Astrocyte of the spinal cord (primary cell): ENCODE data around the gene UBE2QL1.

Experiments used
- DNase-seq: peaks from one replicate; pipeline ENCODE4 v3.0.0; 2011; ENCODE audit warnings: low read depth, low spot score
- H3K4me3 ChIP-seq: 2 replicates; pipeline ENCODE4 v1.5.1; 2011; ENCODE audit warnings: low read depth, mild to moderate bottlenecking, low read length, moderate library complexity
- CTCF ChIP-seq: IDR thresholded peaks from 2 replicates; pipeline ENCODE4 v1.5.1; 2012; ENCODE audit warnings: low read depth, mild to moderate bottlenecking, low read length, inconsistent platforms
- in situ Hi-C: cut with HindIII; loops from 2 replicates; pipeline ENCODE4 v1.10.0; 2017; ENCODE audit warnings: low sequenced_read_pairs

UBE2QL1 gene

GRCh38 chr5:6424700-6425099, 24.0 kb upstream of the UBE2QL1 start:
- DNase-seq, result no peak
- no peak overlapping the region for H3K4me3 ChIP-seq
- no peak for TF ChIP-seq CTCF
- in situ Hi-C loops, result no loop called here

DNA sequence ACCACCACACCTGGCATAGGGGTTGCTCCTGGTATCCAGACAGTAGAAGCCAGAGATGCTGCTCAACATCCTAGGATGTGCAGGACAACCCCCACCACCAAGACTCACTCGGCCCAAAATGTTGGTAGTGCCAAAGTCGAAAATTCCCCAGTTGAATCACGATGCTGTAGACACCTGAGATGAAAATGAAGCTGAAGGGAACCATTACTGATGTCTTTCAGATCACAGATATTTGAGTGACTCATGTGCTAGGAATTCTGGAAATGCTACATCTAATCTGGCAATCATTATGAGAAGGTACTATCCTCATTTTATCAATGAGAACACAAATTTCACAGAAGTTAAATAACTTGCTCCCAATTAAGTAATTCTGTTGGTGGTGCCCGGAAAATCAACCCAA, 21.0 kb upstream of the UBE2QL1 start:
- no peak for DNase-seq
- TF ChIP-seq CTCF, result no peak
- no peak overlapping the region for H3K4me3 ChIP-seq
- in situ Hi-C loops, result no loop called here

DNA sequence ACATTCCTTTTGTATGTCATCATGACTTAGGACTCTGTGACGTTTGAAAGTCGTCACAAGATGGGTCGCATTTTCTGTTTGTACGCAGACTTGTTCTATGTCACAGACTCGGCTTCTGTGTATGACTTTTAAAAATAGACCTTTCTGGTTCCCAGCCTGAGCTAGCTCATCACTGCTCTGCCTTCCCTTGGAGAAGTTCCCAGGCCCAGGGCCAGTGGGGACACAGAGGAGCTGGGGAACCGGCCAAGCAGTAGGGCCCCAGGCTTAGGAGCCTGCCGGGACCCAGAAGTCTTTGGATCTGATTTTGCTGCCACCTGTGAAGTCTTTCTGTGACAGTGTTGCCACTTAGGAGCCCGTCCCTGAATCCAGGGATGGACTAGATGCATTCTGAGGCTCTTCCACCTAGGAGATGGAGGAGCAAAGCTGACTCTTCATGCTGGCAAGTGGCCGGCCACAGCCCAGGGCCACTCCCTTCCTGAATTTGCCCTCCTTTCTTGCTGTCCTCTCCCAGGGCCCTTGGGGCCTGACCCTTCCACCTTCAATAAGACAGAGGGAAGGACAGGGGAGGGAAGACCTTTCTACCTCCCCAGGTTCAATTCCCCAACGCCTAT, 18.1 kb upstream of the UBE2QL1 start:
- no peak overlapping the region for H3K4me3 ChIP-seq
- DNase-seq, result no peak
- TF ChIP-seq CTCF, result no peak
- in situ Hi-C loops, result no loop called here

GRCh38 chr5:6431214-6432195, 17.2 kb upstream of the UBE2QL1 start:
- in situ Hi-C loops, result no loop called here
- H3K4me3 ChIP-seq, result no peak overlapping the region
- DNase-seq, result no peak
- TF ChIP-seq CTCF, result no peak

DNA sequence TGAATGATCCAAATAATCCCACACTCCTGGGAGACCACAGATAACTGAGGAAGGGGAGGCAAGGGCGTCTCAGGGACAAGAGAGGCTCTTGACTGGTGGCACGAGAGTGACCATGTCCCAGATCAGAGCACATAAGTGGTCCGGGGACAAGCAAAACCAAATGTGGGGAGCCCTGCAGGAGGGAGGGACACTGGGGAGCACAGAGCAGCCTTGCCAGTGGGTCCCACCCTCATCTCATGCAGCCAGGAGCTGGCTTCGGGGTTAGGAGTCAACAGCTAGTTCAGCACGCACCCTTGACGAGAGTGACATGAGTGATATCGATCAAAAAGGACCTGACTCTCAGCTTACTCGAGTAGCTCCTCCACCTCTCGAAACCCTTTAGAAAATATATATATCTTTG, 16.5 kb upstream of the UBE2QL1 start:
- TF ChIP-seq CTCF, result no peak
- H3K4me3 ChIP-seq, result no peak overlapping the region
- in situ Hi-C loops, result no loop called here
- DNase-seq, result no peak

DNA sequence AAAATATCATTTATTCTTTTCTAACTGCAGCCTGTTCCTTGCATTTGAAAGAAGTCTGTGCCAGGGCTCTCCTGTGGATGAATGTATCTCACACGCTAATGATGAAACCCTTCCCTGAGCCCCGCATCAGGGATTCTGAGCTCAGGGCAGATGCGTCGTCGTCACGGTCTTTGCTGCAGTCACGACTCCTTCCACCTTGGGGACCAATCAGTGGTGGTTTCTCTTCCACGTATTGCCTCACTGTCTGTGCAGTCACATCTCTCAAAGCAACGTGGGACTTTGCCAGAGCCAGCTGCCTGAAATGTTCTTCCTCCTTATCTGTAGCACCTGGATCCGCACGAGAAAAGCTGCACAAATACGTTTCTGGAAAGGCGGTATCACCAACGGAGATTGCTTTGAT, 13.9 kb upstream of the UBE2QL1 start:
- no peak for TF ChIP-seq CTCF
- DNase-seq, result no peak
- no peak overlapping the region for H3K4me3 ChIP-seq
- in situ Hi-C loops, result no loop called here
